HUES48 (cell line): Measurements from ENCODE around the gene FAM43A.

ENCODE experiments used
- H3K27ac ChIP-seq: one replicate; pipeline ENCODE4 v1.7.0; 2013; ENCODE audit warnings: low read depth, low read length, inconsistent platforms
- H3K27me3 ChIP-seq: 2 replicates; pipeline ENCODE4 v1.6.1; 2013; ENCODE audit warnings: mild to moderate bottlenecking, low read length; ENCODE audit not compliant: control insufficient read depth, insufficient read depth
- H3K36me3 ChIP-seq: 2 replicates; pipeline ENCODE4 v1.6.1; 2013; ENCODE audit warnings: low read length; ENCODE audit not compliant: control insufficient read depth, insufficient read depth
- H3K4me1 ChIP-seq: 2 replicates; pipeline ENCODE4 v1.6.1; 2013; ENCODE audit warnings: mild to moderate bottlenecking, low read length; ENCODE audit not compliant: control insufficient read depth, insufficient read depth
- H3K4me3 ChIP-seq: 2 replicates; pipeline ENCODE4 v1.5.1; 2013; ENCODE audit warnings: mild to moderate bottlenecking, low read depth, low read length
- H3K9ac ChIP-seq: 2 replicates; pipeline ENCODE4 v1.6.1; 2013; ENCODE audit warnings: mild to moderate bottlenecking, low read depth, low read length, moderate library complexity
- H3K9me3 ChIP-seq: 2 replicates; pipeline ENCODE4 v1.6.1; 2013; ENCODE audit warnings: low read length; ENCODE audit not compliant: control insufficient read depth, insufficient read depth

Gene FAM43A

DNA sequence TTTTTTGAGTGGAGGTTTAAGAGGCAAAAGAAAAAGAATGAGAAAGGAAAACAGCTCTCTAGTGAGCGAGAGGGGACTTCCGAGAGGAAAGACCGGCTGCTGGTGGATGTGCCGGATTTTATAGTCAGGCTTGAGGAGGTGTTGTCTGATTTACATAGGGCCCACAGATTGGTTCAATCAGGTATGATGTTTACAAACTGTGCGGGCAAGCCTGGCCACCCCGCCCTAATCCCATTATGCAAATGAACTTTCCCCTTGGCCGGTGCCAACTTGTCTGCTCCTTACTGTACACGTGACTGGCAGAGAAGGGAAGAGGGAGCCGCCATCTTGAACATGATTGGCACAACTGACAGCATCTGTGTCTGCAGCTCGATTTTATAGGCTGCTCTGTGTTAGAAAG is 44.7 kb downstream of the FAM43A start:
- H3K4me3 ChIP-seq, result no peak overlapping the region
- H3K27ac ChIP-seq, result no peak overlapping the region
- no peaks in the 10 kb centered on the region for H3K36me3 ChIP-seq
- H3K9me3 ChIP-seq, result no peaks in the 10 kb centered on the region
- H3K9ac ChIP-seq, result no peak overlapping the region
- peaks cover 15% of the 10 kb centered on the region for H3K4me1 ChIP-seq
- no peaks in the 10 kb centered on the region for H3K27me3 ChIP-seq

DNA sequence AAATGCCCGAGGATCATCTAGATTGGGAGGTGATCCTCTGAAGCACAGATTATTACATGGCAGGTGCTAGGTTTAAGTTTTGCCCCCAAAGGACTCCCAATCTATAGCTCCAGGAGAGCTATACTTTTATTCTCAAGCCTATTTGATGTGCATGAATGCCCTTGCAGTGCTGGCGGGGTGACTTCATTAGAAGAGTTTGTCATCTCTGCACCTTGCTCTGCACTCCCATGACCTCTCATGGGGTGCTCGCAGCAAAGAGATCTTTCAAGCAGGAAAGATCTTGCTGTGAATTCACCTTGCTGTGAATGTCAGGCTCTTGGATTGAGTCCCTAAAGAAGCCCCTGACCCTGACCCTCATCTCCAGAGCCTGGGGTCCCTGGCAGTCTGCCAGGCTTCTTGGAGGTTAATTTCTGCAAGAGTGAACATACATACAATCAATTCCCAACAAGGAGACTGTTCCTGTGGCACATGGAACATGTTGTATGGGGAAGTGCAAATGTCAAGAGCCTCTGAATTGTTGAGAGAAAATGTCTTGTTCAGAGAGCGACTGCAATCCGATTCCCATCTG is 45.9 kb downstream of the FAM43A start:
- no peak overlapping the region for H3K27ac ChIP-seq
- H3K27me3 ChIP-seq, result no peaks in the 10 kb centered on the region; the same call in 1 of the 2 replicates
- no peaks in the 10 kb centered on the region for H3K9me3 ChIP-seq
- peaks cover 15% of the 10 kb centered on the region for H3K4me1 ChIP-seq
- no peak overlapping the region for H3K9ac ChIP-seq
- no peaks in the 10 kb centered on the region for H3K36me3 ChIP-seq
- no peak overlapping the region for H3K4me3 ChIP-seq

DNA sequence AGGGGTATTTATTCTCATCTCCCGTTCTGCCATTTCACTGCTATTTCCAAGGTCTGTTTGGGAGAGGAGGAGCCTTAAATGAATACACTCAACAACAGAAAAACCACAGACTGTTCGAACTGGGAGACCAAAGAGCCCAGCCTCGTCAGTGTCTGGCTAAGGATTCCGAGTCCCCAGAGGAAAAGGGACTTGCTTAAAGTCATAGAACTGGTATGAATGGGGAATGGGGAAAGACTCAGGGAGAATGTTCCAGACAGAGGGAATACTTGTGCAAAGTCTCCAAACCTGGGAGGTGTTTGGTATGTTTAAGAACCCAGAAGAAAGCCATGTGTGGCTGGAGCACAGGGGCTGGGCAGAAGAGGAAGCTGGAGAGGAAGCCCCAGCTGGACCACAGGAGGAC is 46.9 kb downstream of the FAM43A start:
- no peak overlapping the region for H3K9ac ChIP-seq
- peaks cover 15% of the 10 kb centered on the region for H3K4me1 ChIP-seq
- H3K9me3 ChIP-seq, result no peaks in the 10 kb centered on the region
- H3K27ac ChIP-seq, result no peak overlapping the region
- no peaks in the 10 kb centered on the region; the same call in 1 of the 2 replicates for H3K27me3 ChIP-seq
- no peak overlapping the region for H3K4me3 ChIP-seq
- H3K36me3 ChIP-seq, result no peaks in the 10 kb centered on the region

DNA sequence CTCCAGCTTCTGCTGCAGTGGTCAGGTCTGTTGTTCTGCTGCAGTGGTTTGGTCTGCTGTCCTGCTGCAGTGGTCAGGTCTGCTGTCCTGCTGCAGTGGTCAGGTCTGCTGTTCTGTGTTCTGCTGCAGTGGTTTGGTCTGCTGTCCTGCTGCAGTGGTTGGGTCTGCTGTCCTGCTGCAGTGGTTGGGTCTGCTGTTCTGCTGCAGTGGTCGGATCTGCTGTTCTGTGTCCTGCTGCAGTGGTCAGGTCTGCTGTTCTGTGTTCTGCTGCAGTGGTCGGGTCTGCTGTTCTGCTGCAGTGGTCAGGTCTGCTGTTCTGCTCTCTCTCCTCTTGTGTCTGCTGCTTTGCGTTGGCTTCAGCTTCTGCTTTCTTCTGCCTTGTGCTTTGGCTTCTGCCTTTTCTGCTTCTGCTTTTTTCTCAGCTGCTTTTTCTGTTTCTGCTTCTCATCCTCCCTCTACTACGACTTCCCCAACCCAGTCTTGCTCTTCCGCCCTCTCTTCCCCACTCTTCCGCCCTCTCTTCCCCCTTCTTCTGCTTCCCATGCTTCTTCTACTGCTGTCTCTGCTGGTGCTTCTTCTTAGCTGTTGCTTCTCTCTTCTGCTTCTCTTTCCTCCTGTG is 50.7 kb downstream of the FAM43A start:
- H3K27ac ChIP-seq, result no peak overlapping the region
- no peak overlapping the region for H3K4me3 ChIP-seq
- no peak overlapping the region for H3K9ac ChIP-seq

DNA sequence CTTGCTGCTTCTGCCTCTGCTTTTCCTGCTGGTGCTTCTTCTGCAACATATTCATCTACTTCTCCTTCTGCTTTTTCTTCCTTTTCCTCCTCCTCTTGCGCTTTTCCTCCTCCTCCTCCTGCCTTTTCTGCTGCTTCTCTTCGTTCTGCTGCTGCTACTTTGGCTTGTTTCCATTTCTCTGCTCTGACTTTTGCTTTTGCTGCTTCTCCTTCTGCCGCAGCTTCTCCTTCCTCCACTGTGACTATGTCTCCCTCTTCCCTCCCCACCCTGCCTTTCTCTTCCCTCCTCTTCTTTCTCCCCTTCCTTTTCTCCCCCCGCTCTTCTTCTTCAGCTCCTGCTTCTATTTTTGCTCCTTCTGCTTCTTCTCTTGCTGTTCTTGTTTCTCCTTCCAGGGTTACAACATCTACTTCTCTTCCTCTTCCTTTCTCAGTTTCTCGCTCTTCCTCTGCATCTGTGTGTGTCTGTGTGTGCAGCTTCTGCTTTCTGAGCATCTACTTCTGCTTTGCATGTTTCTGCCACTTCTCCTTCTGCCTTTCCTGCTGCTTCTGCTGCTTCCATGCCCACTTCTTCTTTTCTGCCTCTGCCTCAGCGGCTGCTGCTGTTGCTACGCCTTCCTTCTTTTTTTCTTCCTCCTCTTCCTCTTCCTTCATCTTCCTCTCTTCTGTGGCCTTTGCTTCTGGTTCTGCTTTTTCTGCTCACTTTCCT is 51.4 kb downstream of the FAM43A start:
- no peaks in the 10 kb centered on the region for H3K36me3 ChIP-seq
- H3K27me3 ChIP-seq, result no peaks in the 10 kb centered on the region; the same call in 1 of the 2 replicates
- peaks cover 9% of the 10 kb centered on the region; the same call in 1 of the 2 replicates for H3K4me1 ChIP-seq
- no peak overlapping the region for H3K27ac ChIP-seq
- no peaks in the 10 kb centered on the region for H3K9me3 ChIP-seq
- H3K4me3 ChIP-seq, result no peak overlapping the region
- no peak overlapping the region for H3K9ac ChIP-seq

More for the DNA sequence above, 50.7 kb downstream of the FAM43A start:
- Histone ChIP-seq H3K4me1 (peaks cover 8% of the 10 kb centered on the region; the same call in 1 of the 2 replicates), H3K9me3 (no peaks in the 10 kb centered on the region), H3K27me3 (no peaks in the 10 kb centered on the region; the same call in 1 of the 2 replicates), H3K36me3 (no peaks in the 10 kb centered on the region)
